ENCODE data around the gene PRRG4. TPM values are rescaled to one million over a fixed set of nuclear protein-coding genes. Genes with fewer than 3 reads are reported as not detected.

Gene PRRG4
- polyA plus RNA-seq, 1 donor (not counting 4 experiments of a cell fraction or from before 2014, with no cell fraction given): 10.0 TPM

GRCh38 chr11:32831221-32831620 lies 1.5 kb downstream of the PRRG4 start:
- DNase-seq (ENCODE audit: low read depth, low spot score): no peak

GRCh38 chr11:32833921-32834320 lies 4.2 kb downstream of the PRRG4 start:
- no peaks in the 10 kb centered on the region for H3K79me2 ChIP-seq (ENCODE audit: control insufficient read depth, insufficient read depth, low read length)
- no peaks in the 10 kb centered on the region for H4K20me1 ChIP-seq (ENCODE audit: control insufficient read depth, extremely low read depth, insufficient read depth, low read length)
- no peak for FAIRE-seq
- peaks cover 0 to 3% of the 10 kb centered on the region in 2 experiments for H3K36me3 ChIP-seq (ENCODE audit: control insufficient read depth in 2 of 2, extremely low read depth in 1 of 2, insufficient read depth in 2 of 2, low read length in 2 of 2)
- H3K27ac ChIP-seq (ENCODE audit: control insufficient read depth, insufficient read depth, low read length): no peak overlapping the region
- no peak for DNase-seq (ENCODE audit: low read depth, low spot score)
- peaks cover 13% of the 10 kb centered on the region for H3K4me1 ChIP-seq (ENCODE audit: control insufficient read depth, extremely low read depth, insufficient read depth, low read length)
- no peak overlapping the region for H3K4me2 ChIP-seq (ENCODE audit: control insufficient read depth, extremely low read depth, insufficient read depth, low read depth, low read length)
- no peaks in the 10 kb centered on the region for H3K27me3 ChIP-seq (ENCODE audit: control insufficient read depth, extremely low read depth, insufficient read depth, low read length)
- dilution Hi-C loops (cut with MboI; ENCODE audit: extremely low pct_ligation_motif_present, low sequenced_read_pairs): no loop called here
- H3K9me3 ChIP-seq (ENCODE audit: control insufficient read depth, low read depth, low read length): no peaks in the 10 kb centered on the region
- H2AFZ ChIP-seq (ENCODE audit: control insufficient read depth, low read length): no peak overlapping the region
- TF ChIP-seq CTCF (optimal IDR thresholded peaks at IDR 0.05 in 1 of 3, IDR thresholded peaks at IDR 0.05 in 1 of 3, conservative IDR thresholded peaks at IDR 0.05 in 1 of 3; ENCODE audit: extremely low read depth in 1 of 3, insufficient read depth in 2 of 3, low read length in 3 of 3) (no peak), EZH2 (IDR thresholded peaks at IDR 0.05; ENCODE audit: low read length) (no peak)
- no peak overlapping the region for H3K4me3 ChIP-seq (ENCODE audit: control insufficient read depth in 2 of 3, extremely low read depth in 1 of 3, insufficient read depth in 2 of 3, low read depth in 1 of 3, low read length in 3 of 3)
- H3K9me1 ChIP-seq (ENCODE audit: control insufficient read depth, extremely low read depth, insufficient read depth, low read length): no peaks in the 10 kb centered on the region
- H3K9ac ChIP-seq (ENCODE audit: control insufficient read depth, extremely low read depth, insufficient read depth, low read length): no peak overlapping the region

More at GRCh38 chr11:32831221-32831620, 1.5 kb downstream of the PRRG4 start:
- H3K27ac ChIP-seq (ENCODE audit: control insufficient read depth, insufficient read depth, low read length): no peak overlapping the region
- peak overlapping the region in 1 of 3 experiments; percentile 94 for H3K4me3 ChIP-seq (ENCODE audit: control insufficient read depth in 2 of 3, extremely low read depth in 1 of 3, insufficient read depth in 2 of 3, low read depth in 1 of 3, low read length in 3 of 3)
- H3K4me1 ChIP-seq (ENCODE audit: control insufficient read depth, extremely low read depth, insufficient read depth, low read length): peaks cover 12% of the 10 kb centered on the region
- FAIRE-seq: no peak
- H3K9ac ChIP-seq (ENCODE audit: control insufficient read depth, extremely low read depth, insufficient read depth, low read length): no peak overlapping the region
- no peak overlapping the region for H2AFZ ChIP-seq (ENCODE audit: control insufficient read depth, low read length)
- no peaks in the 10 kb centered on the region for H3K79me2 ChIP-seq (ENCODE audit: control insufficient read depth, insufficient read depth, low read length)
- no peaks in the 10 kb centered on the region for H4K20me1 ChIP-seq (ENCODE audit: control insufficient read depth, extremely low read depth, insufficient read depth, low read length)
- dilution Hi-C loops (cut with MboI; ENCODE audit: extremely low pct_ligation_motif_present, low sequenced_read_pairs): no loop called here
- no peak for TF ChIP-seq EZH2 (IDR thresholded peaks at IDR 0.05; ENCODE audit: low read length)
- no peak for TF ChIP-seq CTCF (optimal IDR thresholded peaks at IDR 0.05 in 1 of 3, IDR thresholded peaks at IDR 0.05 in 1 of 3, conservative IDR thresholded peaks at IDR 0.05 in 1 of 3; ENCODE audit: extremely low read depth in 1 of 3, insufficient read depth in 2 of 3, low read length in 3 of 3)
- no peaks in the 10 kb centered on the region for H3K27me3 ChIP-seq (ENCODE audit: control insufficient read depth, extremely low read depth, insufficient read depth, low read length)
- H3K9me1 ChIP-seq (ENCODE audit: control insufficient read depth, extremely low read depth, insufficient read depth, low read length): no peaks in the 10 kb centered on the region
- H3K36me3 ChIP-seq (ENCODE audit: control insufficient read depth in 2 of 2, extremely low read depth in 1 of 2, insufficient read depth in 2 of 2, low read length in 2 of 2): peaks cover 0 to 3% of the 10 kb centered on the region in 2 experiments
- peak overlapping the region; percentile 97 for H3K4me2 ChIP-seq (ENCODE audit: control insufficient read depth, extremely low read depth, insufficient read depth, low read depth, low read length)
- H3K9me3 ChIP-seq (ENCODE audit: control insufficient read depth, low read depth, low read length): no peaks in the 10 kb centered on the region
